Glutamatergic neuron (in vitro differentiated cells): ENCODE data around the gene LONP2. TPM values are rescaled to one million over a fixed set of nuclear protein-coding genes. Genes with fewer than 3 reads are reported as not detected.
A peak's percentile ranks its signal among the peaks of the same experiment; 100 is the strongest.

Experiments used
- DNase-seq: peaks from one replicate; pipeline ENCODE4 v3.0.0; 2022
- H3K27ac Mint-ChIP-seq: one replicate; pipeline ENCODE4 v1.8.0; 2020; ENCODE audit warnings: mild to moderate bottlenecking, mixed read lengths, inconsistent platforms; ENCODE audit not compliant: unreplicated experiment
- H3K27me3 Mint-ChIP-seq: one replicate; pipeline ENCODE4 v1.8.0; 2020; ENCODE audit warnings: mild to moderate bottlenecking, moderate library complexity, mixed read lengths, inconsistent platforms; ENCODE audit not compliant: unreplicated experiment
- H3K36me3 Mint-ChIP-seq: one replicate; pipeline ENCODE4 v1.8.0; 2020; ENCODE audit warnings: mild to moderate bottlenecking, mixed read lengths, inconsistent platforms; ENCODE audit not compliant: unreplicated experiment
- H3K4me1 Mint-ChIP-seq: one replicate; pipeline ENCODE4 v1.8.0; 2020; ENCODE audit warnings: mild to moderate bottlenecking, low read depth, mixed read lengths, inconsistent platforms; ENCODE audit not compliant: unreplicated experiment
- H3K4me3 Mint-ChIP-seq: one replicate; pipeline ENCODE4 v1.8.0; 2020; ENCODE audit warnings: mild to moderate bottlenecking, mixed read lengths, inconsistent platforms; ENCODE audit not compliant: unreplicated experiment
- H3K9me3 Mint-ChIP-seq: one replicate; pipeline ENCODE4 v1.8.0; 2020; ENCODE audit warnings: mild to moderate bottlenecking, moderate library complexity, mixed read lengths, inconsistent platforms; ENCODE audit not compliant: unreplicated experiment
- CTCF ChIP-seq: fragments of 200-600 bp; sonication (generic); IDR thresholded peaks from one replicate; pipeline ENCODE4 v1.5.0; 2021; ENCODE audit not compliant: partially characterized antibody, unreplicated experiment
- total RNA-seq: library from RNA; stranded (reverse); fragmentation: NEBNext Ultra II Directional; extraction: Animal tissue kit (Norgen Biotek cat#: 25700); gene quantifications from one replicate; pipeline ENCODE4 v1.2.1, GENCODE V29; 2021; ENCODE audit not compliant: unreplicated experiment

Gene LONP2
- total RNA-seq, 1 donor from 2014 or later = 57.3 TPM

- DNase-seq = no peak
- no peak overlapping the region for H3K4me3 Mint-ChIP-seq
- TF ChIP-seq CTCF = no peak
- no peak overlapping the region for H3K27ac Mint-ChIP-seq
- H3K9me3 Mint-ChIP-seq = no peaks in the 10 kb centered on the region
- H3K36me3 Mint-ChIP-seq = peaks cover 5% of the 10 kb centered on the region
- no peaks in the 10 kb centered on the region for H3K27me3 Mint-ChIP-seq
- no peaks in the 10 kb centered on the region for H3K4me1 Mint-ChIP-seq
Measured at GRCh38 chr16:48225456-48225855, 18.6 kb upstream of the LONP2 start.

GRCh38 chr16:48231727-48232492 is 12.2 kb upstream of the LONP2 start:
- no peaks in the 10 kb centered on the region for H3K9me3 Mint-ChIP-seq
- H3K4me3 Mint-ChIP-seq = no peak overlapping the region
- peak; percentile 27 for TF ChIP-seq CTCF
- no peaks in the 10 kb centered on the region for H3K36me3 Mint-ChIP-seq
- peaks cover 4% of the 10 kb centered on the region for H3K4me1 Mint-ChIP-seq
- H3K27me3 Mint-ChIP-seq = no peaks in the 10 kb centered on the region
- peak; percentile 58 for DNase-seq
- no peak overlapping the region for H3K27ac Mint-ChIP-seq

- Mint-ChIP-seq H3K9me3 (no peaks in the 10 kb centered on the region), H3K27ac (no peak overlapping the region), H3K27me3 (no peaks in the 10 kb centered on the region), H3K4me1 (peaks cover 7% of the 10 kb centered on the region), H3K4me3 (no peak overlapping the region), H3K36me3 (no peaks in the 10 kb centered on the region)
- TF ChIP-seq CTCF = no peak
- no peak for DNase-seq
Measured at GRCh38 chr16:48232493-48233040, 11.5 kb upstream of the LONP2 start.

- TF ChIP-seq CTCF = no peak
- Mint-ChIP-seq H3K4me1 (peaks cover 7% of the 10 kb centered on the region), H3K27me3 (no peaks in the 10 kb centered on the region), H3K4me3 (no peak overlapping the region), H3K36me3 (no peaks in the 10 kb centered on the region), H3K9me3 (no peaks in the 10 kb centered on the region), H3K27ac (no peak overlapping the region)
- DNase-seq = no peak
Measured at GRCh38 chr16:48234630-48235029, 9.5 kb upstream of the LONP2 start.

GRCh38 chr16:48235058-48235555 is 9.0 kb upstream of the LONP2 start:
- H3K9me3 Mint-ChIP-seq = peaks cover 3% of the 10 kb centered on the region
- H3K4me1 Mint-ChIP-seq = peaks cover 7% of the 10 kb centered on the region
- H3K4me3 Mint-ChIP-seq = no peak overlapping the region
- DNase-seq = no peak
- no peaks in the 10 kb centered on the region for H3K27me3 Mint-ChIP-seq
- H3K27ac Mint-ChIP-seq = no peak overlapping the region
- no peak for TF ChIP-seq CTCF
- no peaks in the 10 kb centered on the region for H3K36me3 Mint-ChIP-seq
